Esophagus muscularis mucosa (tissue), 4 donors: ENCODE results near the gene TTC4. TPM values are rescaled to one million over a fixed set of nuclear protein-coding genes. Genes with fewer than 3 reads are reported as not detected.

Experiments
- DNase-seq: peaks from one replicate; pipeline ENCODE4 v3.0.0-alpha.2; 2017; ENCODE audit errors: extremely low spot score
- H3K27ac ChIP-seq, 4 donors: fragments of 200-600 bp; sonication (generic); replicated peaks in 1 of 4; 1 replicate in 3 of 4; 2 replicates in 1 of 4; pipeline ENCODE4 v1.5.1; 2016 to 2019; ENCODE audit warnings: mild to moderate bottlenecking in 1 of 4
- H3K27me3 ChIP-seq, 4 donors: fragments of 200-600 bp; sonication (generic); one replicate each; pipeline versions ENCODE4 v1.5.1 to v1.6.0; 2016 to 2019
- H3K36me3 ChIP-seq, 4 donors: fragments of 200-600 bp; sonication (generic); one replicate each; pipeline ENCODE4 v1.5.1; 2016 to 2019
- H3K4me1 ChIP-seq, 4 donors: fragments of 200-600 bp; sonication (generic); one replicate each; pipeline ENCODE4 v1.5.1; 2016 to 2019
- H3K4me3 ChIP-seq, 4 donors: fragments of 200-600 bp; sonication (generic); 1 replicate in 2 of 4; 2 replicates in 2 of 4; pipeline ENCODE4 v1.5.1; 2016 to 2019; ENCODE audit warnings: mild to moderate bottlenecking in 4 of 4, moderate library complexity in 1 of 4
- H3K9me3 ChIP-seq, 4 donors: fragments of 200-600 bp; sonication (generic); 1 replicate in 3 of 4; 2 replicates in 1 of 4; pipeline ENCODE4 v1.5.1; 2016 to 2019
- EP300 ChIP-seq: sonication (generic); formaldehyde crosslinking; IDR thresholded peaks from one replicate; pipeline ENCODE4 v1.6.1; 2017; ENCODE audit warnings: antibody characterized with exemption
- POLR2A ChIP-seq: fragments of 450-650 bp; IDR thresholded peaks from one replicate; pipeline ENCODE4 v1.6.1; 2017; ENCODE audit warnings: antibody characterized with exemption, moderate library complexity, mild to moderate bottlenecking, low read depth
- POLR2AphosphoS5 ChIP-seq, 2 donors: sonication (generic); formaldehyde crosslinking; IDR thresholded peaks; one replicate each; pipeline ENCODE4 v1.6.1; 2017; ENCODE audit warnings: antibody characterized with exemption in 2 of 2
- WGBS: methylation state at CpG from one replicate; pipeline ENCODE4 v1.1.5; 2018; 5-methylcytosine and 5-hydroxymethylcytosine counted together
- intact Hi-C: fragments of 100-400 bp; cut with DNase I; formaldehyde crosslinking; loops from one replicate; pipeline ENCODE4 v1.15.1; 2023
- total RNA-seq, 4 donors: library from RNA; depleted of rRNA; stranded (reverse); fragments of >200 nt; gene quantifications; one replicate each; pipeline versions ENCODE4 v1.1.0 to v1.2.1, GENCODE V29; 2016
- TF ChIP-seq, protein P1 (sequence below), 3 experiments: fragments of 200-600 bp in 2 of 3; fragments of 450-650 bp in 1 of 3; sonication (generic) in 2 of 3; IDR thresholded peaks; one replicate each; pipeline ENCODE4 v1.5.1; 2017 to 2019; ENCODE audit warnings: antibody characterized with exemption in 3 of 3, mild to moderate bottlenecking in 2 of 3, moderate library complexity in 1 of 3

Gene TTC4
- total RNA-seq, 4 donors from 2014 or later, result 10.8 to 16.4 (median 13.8) TPM

DNA sequence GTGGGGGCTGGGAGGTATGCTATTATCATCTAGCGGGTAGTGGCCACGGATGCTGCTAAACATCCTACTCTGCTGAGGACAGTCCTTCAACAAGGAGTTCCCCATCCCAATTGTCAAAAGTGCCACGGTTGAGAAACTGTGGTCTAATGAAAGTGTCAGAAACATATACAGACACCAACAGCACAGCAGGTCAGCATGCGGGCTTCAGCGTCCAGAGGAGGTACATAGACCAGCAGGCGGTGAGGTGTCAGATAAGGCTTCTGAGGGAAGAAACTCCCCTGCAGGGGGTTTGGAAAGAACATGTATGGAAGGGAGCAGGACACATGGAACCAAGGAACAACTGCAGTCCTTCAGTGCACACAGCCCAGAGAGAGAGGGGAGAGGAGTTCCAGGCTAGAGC, 4.8 kb upstream of the TTC4 start:
- H3K4me3 ChIP-seq, result no peak overlapping the region
- H3K27ac ChIP-seq, result no peak overlapping the region
- intact Hi-C loops, result loop anchor here (10.0 kb wide), 1 partner anchor 216 kb away; no protein-coding TSS in a partner anchor
- WGBS, result 77% methylated on average over 6 of the region's 6 CpGs
- peaks cover 0 to 42% (median 22%) of the 10 kb centered on the region in 4 donors for H3K36me3 ChIP-seq
- no peaks in the 10 kb centered on the region for H3K27me3 ChIP-seq
- H3K9me3 ChIP-seq, result no peaks in the 10 kb centered on the region
- H3K4me1 ChIP-seq, result peaks cover 5 to 10% (median 8%) of the 10 kb centered on the region in 4 donors
- no peak for DNase-seq
- TF ChIP-seq, protein P1, sequence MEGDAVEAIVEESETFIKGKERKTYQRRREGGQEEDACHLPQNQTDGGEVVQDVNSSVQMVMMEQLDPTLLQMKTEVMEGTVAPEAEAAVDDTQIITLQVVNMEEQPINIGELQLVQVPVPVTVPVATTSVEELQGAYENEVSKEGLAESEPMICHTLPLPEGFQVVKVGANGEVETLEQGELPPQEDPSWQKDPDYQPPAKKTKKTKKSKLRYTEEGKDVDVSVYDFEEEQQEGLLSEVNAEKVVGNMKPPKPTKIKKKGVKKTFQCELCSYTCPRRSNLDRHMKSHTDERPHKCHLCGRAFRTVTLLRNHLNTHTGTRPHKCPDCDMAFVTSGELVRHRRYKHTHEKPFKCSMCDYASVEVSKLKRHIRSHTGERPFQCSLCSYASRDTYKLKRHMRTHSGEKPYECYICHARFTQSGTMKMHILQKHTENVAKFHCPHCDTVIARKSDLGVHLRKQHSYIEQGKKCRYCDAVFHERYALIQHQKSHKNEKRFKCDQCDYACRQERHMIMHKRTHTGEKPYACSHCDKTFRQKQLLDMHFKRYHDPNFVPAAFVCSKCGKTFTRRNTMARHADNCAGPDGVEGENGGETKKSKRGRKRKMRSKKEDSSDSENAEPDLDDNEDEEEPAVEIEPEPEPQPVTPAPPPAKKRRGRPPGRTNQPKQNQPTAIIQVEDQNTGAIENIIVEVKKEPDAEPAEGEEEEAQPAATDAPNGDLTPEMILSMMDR (IDR thresholded peaks at IDR 0.05), result no peak
- TF ChIP-seq EP300 (no peak), POLR2AphosphoS5 (IDR thresholded peaks at IDR 0.05) (no peak), POLR2A (no peak)

DNA sequence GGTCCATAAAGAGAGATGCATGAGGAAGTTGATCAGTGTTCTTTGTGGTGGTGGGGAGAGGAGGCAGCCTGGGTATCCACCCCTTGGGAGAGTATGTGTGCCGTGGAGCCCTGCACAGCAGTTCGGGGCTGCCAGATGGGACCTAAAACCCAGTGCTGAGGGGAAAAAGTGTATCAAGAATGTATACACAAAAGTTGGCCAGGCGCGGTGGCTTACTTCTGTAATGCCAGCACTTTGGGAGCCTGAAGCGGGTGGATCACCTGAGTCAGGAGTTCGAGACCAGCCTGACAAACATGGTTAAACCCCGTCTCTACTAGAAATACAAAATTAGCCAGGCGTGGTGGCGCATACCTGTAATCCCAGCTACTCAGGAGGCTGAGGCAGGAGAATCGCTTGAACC, 4.1 kb upstream of the TTC4 start:
- Histone ChIP-seq H3K36me3 (peaks cover 0 to 35% (median 18%) of the 10 kb centered on the region in 4 donors), H3K4me1 (peaks cover 8 to 17% (median 13%) of the 10 kb centered on the region in 4 donors), H3K9me3 (no peaks in the 10 kb centered on the region), H3K27me3 (no peaks in the 10 kb centered on the region), H3K4me3 (no peak overlapping the region), H3K27ac (no peak overlapping the region)
- TF ChIP-seq EP300 (no peak), POLR2A (no peak), POLR2AphosphoS5 (IDR thresholded peaks at IDR 0.05) (no peak)
- TF ChIP-seq, protein P1 (IDR thresholded peaks at IDR 0.05), result no peak
- WGBS, result 97% methylated on average over 10 of the region's 10 CpGs
- intact Hi-C loops, result loop anchor here (10.0 kb wide), 1 partner anchor 217 kb away; no protein-coding TSS in a partner anchor
- no peak for DNase-seq

- peak overlapping the region; percentile 80 to 92 (median 90) for H3K4me3 ChIP-seq
- H3K4me1 ChIP-seq, result peaks cover 15 to 30% (median 22%) of the 10 kb centered on the region in 4 donors
- 90% methylated on average over 5 of the region's 7 CpGs for WGBS
- TF ChIP-seq, protein P1 (IDR thresholded peaks at IDR 0.05), result no peak
- no peak for TF ChIP-seq EP300
- TF ChIP-seq POLR2A, result no peak
- no peak for TF ChIP-seq POLR2AphosphoS5 (IDR thresholded peaks at IDR 0.05)
- DNase-seq, result no peak
- peaks cover 0 to 27% (median 26%) of the 10 kb centered on the region in 4 donors for H3K36me3 ChIP-seq
- peak overlapping the region; percentile 78 to 87 (median 80) for H3K27ac ChIP-seq
- intact Hi-C loops, result loop anchor here (10.0 kb wide), 1 partner anchor 220 kb away; no protein-coding TSS in a partner anchor
- no peaks in the 10 kb centered on the region for H3K27me3 ChIP-seq
- no peaks in the 10 kb centered on the region for H3K9me3 ChIP-seq
These were observed 674 bp upstream of the TTC4 start for GRCh38 chr1:54714881-54715492.

GRCh38 chr1:54716299-54717047, 812 bp downstream of the TTC4 start:
- Histone ChIP-seq H3K27ac (peak overlapping the region; percentile 78 to 87 (median 80)), H3K36me3 (peaks cover 0 to 35% (median 30%) of the 10 kb centered on the region in 4 donors), H3K27me3 (no peaks in the 10 kb centered on the region), H3K4me3 (peak overlapping the region; percentile 80 to 92 (median 90)), H3K9me3 (no peaks in the 10 kb centered on the region), H3K4me1 (peaks cover 15 to 30% (median 22%) of the 10 kb centered on the region in 4 donors)
- intact Hi-C loops, result loop anchor here (10.0 kb wide), 1 partner anchor 222 kb away; no protein-coding TSS in a partner anchor
- 48% methylated on average over 8 of the region's 8 CpGs for WGBS
- no peak for DNase-seq
- TF ChIP-seq, protein P1 (IDR thresholded peaks at IDR 0.05), result no peak
- TF ChIP-seq POLR2A (no peak), EP300 (no peak), POLR2AphosphoS5 (IDR thresholded peaks at IDR 0.05) (no peak)
